OCI-LY7 (cell line): ENCODE data around the gene NOD1.

Experiments used
- EZH2phosphoT487 ChIP-seq: fragments of 200-600 bp; sonication (generic); IDR thresholded peaks from 2 replicates; pipeline ENCODE4 v1.6.1; 2018; ENCODE audit warnings: low read depth, borderline replicate concordance, mild to moderate bottlenecking, mixed run types, antibody characterized with exemption, low read length, moderate library complexity, mixed read lengths
- TF ChIP-seq, protein P1 (sequence below): fragments of 200-600 bp; sonication (generic); conservative IDR thresholded peaks from 2 replicates; pipeline ENCODE4 v1.5.1; 2014; ENCODE audit warnings: mild to moderate bottlenecking, antibody characterized with exemption, low read length, moderate library complexity, mixed read lengths

DNA sequence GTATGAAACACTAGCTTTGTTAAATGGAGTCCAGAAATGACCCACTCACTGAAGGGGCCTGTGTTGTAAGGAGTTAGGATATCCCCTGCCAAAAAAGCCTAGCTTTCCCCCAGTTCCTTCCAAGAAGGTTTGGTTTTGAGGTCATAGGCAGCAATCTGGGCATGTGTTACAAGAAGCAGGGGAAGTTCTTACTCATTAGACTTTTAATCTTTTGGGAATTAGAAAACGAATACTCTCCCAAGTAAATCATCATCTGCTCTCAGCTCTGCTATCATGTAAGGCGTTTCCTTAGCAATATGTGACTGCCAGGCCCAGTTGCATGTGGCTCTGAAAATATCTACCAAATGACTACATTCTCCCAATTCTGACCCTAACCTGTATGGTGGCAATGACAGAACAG lies 3.7 kb downstream of the NOD1 start:
- no peak for TF ChIP-seq EZH2phosphoT487
- TF ChIP-seq, protein P1, sequence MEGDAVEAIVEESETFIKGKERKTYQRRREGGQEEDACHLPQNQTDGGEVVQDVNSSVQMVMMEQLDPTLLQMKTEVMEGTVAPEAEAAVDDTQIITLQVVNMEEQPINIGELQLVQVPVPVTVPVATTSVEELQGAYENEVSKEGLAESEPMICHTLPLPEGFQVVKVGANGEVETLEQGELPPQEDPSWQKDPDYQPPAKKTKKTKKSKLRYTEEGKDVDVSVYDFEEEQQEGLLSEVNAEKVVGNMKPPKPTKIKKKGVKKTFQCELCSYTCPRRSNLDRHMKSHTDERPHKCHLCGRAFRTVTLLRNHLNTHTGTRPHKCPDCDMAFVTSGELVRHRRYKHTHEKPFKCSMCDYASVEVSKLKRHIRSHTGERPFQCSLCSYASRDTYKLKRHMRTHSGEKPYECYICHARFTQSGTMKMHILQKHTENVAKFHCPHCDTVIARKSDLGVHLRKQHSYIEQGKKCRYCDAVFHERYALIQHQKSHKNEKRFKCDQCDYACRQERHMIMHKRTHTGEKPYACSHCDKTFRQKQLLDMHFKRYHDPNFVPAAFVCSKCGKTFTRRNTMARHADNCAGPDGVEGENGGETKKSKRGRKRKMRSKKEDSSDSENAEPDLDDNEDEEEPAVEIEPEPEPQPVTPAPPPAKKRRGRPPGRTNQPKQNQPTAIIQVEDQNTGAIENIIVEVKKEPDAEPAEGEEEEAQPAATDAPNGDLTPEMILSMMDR = no peak
